GM19238 (cell line): ENCODE measurements around the gene PKD2L1.

Experiments
- DNase-seq: peaks from one replicate; pipeline ENCODE4 v3.0.0; 2011; ENCODE audit warnings: low spot score; ENCODE audit not compliant: insufficient read length

Gene PKD2L1

GRCh38 chr10:100356067-100357017 lies 26.3 kb upstream of the PKD2L1 start:
- no peak for DNase-seq

- DNase-seq = no peak
These were observed 25.1 kb upstream of the PKD2L1 start for GRCh38 chr10:100355086-100355485.

GRCh38 chr10:100353770-100354485 lies 23.9 kb upstream of the PKD2L1 start:
- DNase-seq = no peak

GRCh38 chr10:100350914-100351485 lies 21.0 kb upstream of the PKD2L1 start:
- DNase-seq = no peak

GRCh38 chr10:100349672-100350071 lies 19.6 kb upstream of the PKD2L1 start:
- no peak for DNase-seq

- no peak for DNase-seq
These were observed 19.1 kb upstream of the PKD2L1 start for GRCh38 chr10:100349087-100349486.

GRCh38 chr10:100348389-100348927 lies 18.4 kb upstream of the PKD2L1 start:
- no peak for DNase-seq

- no peak for DNase-seq
These were observed 17.7 kb upstream of the PKD2L1 start for GRCh38 chr10:100347568-100348195.

- DNase-seq = peak; percentile 93
These were observed 16.9 kb upstream of the PKD2L1 start, which contains the start of gene SCD for GRCh38 chr10:100346765-100347567. Gene SCD, plus strand, starts transcription at chr10:100347233. Its CDS starts 272 bp downstream, at chr10:100347505.

- DNase-seq = peak; percentile 62
These were observed 16.3 kb upstream of the PKD2L1 start for GRCh38 chr10:100346351-100346764.

- no peak for DNase-seq
These were observed 15.7 kb upstream of the PKD2L1 start for GRCh38 chr10:100345570-100346330.

- no peak for DNase-seq
These were observed 14.3 kb upstream of the PKD2L1 start for GRCh38 chr10:100344241-100344788.

- no peak for DNase-seq
These were observed 12.6 kb upstream of the PKD2L1 start for GRCh38 chr10:100342627-100342972.

- DNase-seq = no peak
These were observed 12.1 kb upstream of the PKD2L1 start for GRCh38 chr10:100341953-100342626.

- no peak for DNase-seq
These were observed 11.2 kb upstream of the PKD2L1 start for GRCh38 chr10:100340948-100341847.

- DNase-seq = peak; percentile 42
These were observed 9.2 kb upstream of the PKD2L1 start for GRCh38 chr10:100339236-100339635.

GRCh38 chr10:100338434-100339036 lies 8.5 kb upstream of the PKD2L1 start:
- peak; percentile 61 for DNase-seq
